ENCODE data around the gene EHD3.

Gene EHD3

GRCh38 chr2:31254237-31255203 is 20.6 kb downstream of the EHD3 start:
- Histone ChIP-seq H3K23ac (ENCODE audit: low read length in 2 of 2) (no peak overlapping the region), H2AK5ac (ENCODE audit: low read length, severe bottlenecking) (peak overlapping the region; percentile 38), H3K36me3 (ENCODE audit: control insufficient read depth in 1 of 2, insufficient read depth in 2 of 2, low read depth in 1 of 2, low read length in 2 of 2) (peaks cover 32 to 59% of the 10 kb centered on the region in 2 experiments), H2BK15ac (ENCODE audit: low read depth, poor library complexity, severe bottlenecking) (no peak overlapping the region), H3K4ac (ENCODE audit: low read depth in 1 of 2, low read length in 2 of 2) (peak overlapping the region in 1 of 2 experiments; percentile 0), H3K14ac (ENCODE audit: low read length in 2 of 2) (no peak overlapping the region), H3K4me1 (ENCODE audit: control insufficient read depth, insufficient read depth, low read depth, low read length) (peaks cover 31% of the 10 kb centered on the region), H4K8ac (ENCODE audit: low read length) (no peak overlapping the region), H2BK120ac (ENCODE audit: low read depth, low read length) (no peak overlapping the region), H3K79me1 (replicated peaks; ENCODE audit: low read length, poor library complexity, severe bottlenecking) (peaks cover 31% of the 10 kb centered on the region), H3K9ac (ENCODE audit: low read length) (no peak overlapping the region), H3K4me2 (ENCODE audit: low read length, poor library complexity, severe bottlenecking) (no peak overlapping the region), H3K27me3 (ENCODE audit: control insufficient read depth in 1 of 2, insufficient read depth in 1 of 2, low read length in 2 of 2) (no peaks in the 10 kb centered on the region), H3K4me3 (ENCODE audit: insufficient read depth in 1 of 2, low read depth in 1 of 2, low read length in 2 of 2) (no peak overlapping the region), H3K18ac (ENCODE audit: low read depth in 1 of 2, low read length in 2 of 2) (no peak overlapping the region), H4K91ac (ENCODE audit: low read length) (no peak overlapping the region), H2BK5ac (ENCODE audit: low read depth, low read length, poor library complexity, severe bottlenecking) (no peak overlapping the region), H2BK12ac (ENCODE audit: low read length in 2 of 2) (no peak overlapping the region), H2AFZ (ENCODE audit: low read depth, low read length) (no peak overlapping the region), H3K9me3 (ENCODE audit: control insufficient read depth, low read length) (peaks cover 7% of the 10 kb centered on the region), H3K27ac (ENCODE audit: low read length, poor library complexity, severe bottlenecking) (no peak overlapping the region)
- DNase-seq = no peak
- WGBS = 96% methylated on average over 19 of the region's 19 CpGs

- Histone ChIP-seq H3K4me1 (ENCODE audit: control insufficient read depth, insufficient read depth, low read depth, low read length) (peaks cover 31% of the 10 kb centered on the region), H2BK12ac (ENCODE audit: low read length in 2 of 2) (no peak overlapping the region), H3K23ac (ENCODE audit: low read length in 2 of 2) (no peak overlapping the region), H3K4me2 (ENCODE audit: low read length, poor library complexity, severe bottlenecking) (no peak overlapping the region), H3K27me3 (ENCODE audit: control insufficient read depth in 1 of 2, insufficient read depth in 1 of 2, low read length in 2 of 2) (no peaks in the 10 kb centered on the region), H3K4ac (ENCODE audit: low read depth in 1 of 2, low read length in 2 of 2) (no peak overlapping the region), H2AFZ (ENCODE audit: low read depth, low read length) (no peak overlapping the region), H3K9ac (ENCODE audit: low read length) (no peak overlapping the region), H3K14ac (ENCODE audit: low read length in 2 of 2) (peak overlapping the region in 1 of 2 experiments; percentile 41), H2AK5ac (ENCODE audit: low read length, severe bottlenecking) (no peak overlapping the region), H3K79me1 (replicated peaks; ENCODE audit: low read length, poor library complexity, severe bottlenecking) (peaks cover 25% of the 10 kb centered on the region), H4K8ac (ENCODE audit: low read length) (no peak overlapping the region), H3K18ac (ENCODE audit: low read depth in 1 of 2, low read length in 2 of 2) (no peak overlapping the region), H4K91ac (ENCODE audit: low read length) (no peak overlapping the region), H3K36me3 (ENCODE audit: control insufficient read depth in 1 of 2, insufficient read depth in 2 of 2, low read depth in 1 of 2, low read length in 2 of 2) (peaks cover 33 to 56% of the 10 kb centered on the region in 2 experiments), H3K9me3 (ENCODE audit: control insufficient read depth, low read length) (peaks cover 7% of the 10 kb centered on the region), H2BK15ac (ENCODE audit: low read depth, poor library complexity, severe bottlenecking) (no peak overlapping the region), H3K4me3 (ENCODE audit: insufficient read depth in 1 of 2, low read depth in 1 of 2, low read length in 2 of 2) (no peak overlapping the region), H3K27ac (ENCODE audit: low read length, poor library complexity, severe bottlenecking) (peak overlapping the region; percentile 6), H2BK120ac (ENCODE audit: low read depth, low read length) (no peak overlapping the region), H2BK5ac (ENCODE audit: low read depth, low read length, poor library complexity, severe bottlenecking) (no peak overlapping the region)
- DNase-seq = no peak
- 84% methylated on average over 11 of the region's 11 CpGs for WGBS
Measured at GRCh38 chr2:31255911-31256571, 22.1 kb downstream of the EHD3 start.

GRCh38 chr2:31256611-31257382 is 22.8 kb downstream of the EHD3 start:
- no peak overlapping the region for H2BK120ac ChIP-seq (ENCODE audit: low read depth, low read length)
- no peak overlapping the region for H2BK5ac ChIP-seq (ENCODE audit: low read depth, low read length, poor library complexity, severe bottlenecking)
- H3K23ac ChIP-seq (ENCODE audit: low read length in 2 of 2) = no peak overlapping the region
- no peak for DNase-seq
- peaks cover 7% of the 10 kb centered on the region for H3K9me3 ChIP-seq (ENCODE audit: control insufficient read depth, low read length)
- H2BK12ac ChIP-seq (ENCODE audit: low read length in 2 of 2) = no peak overlapping the region
- no peak overlapping the region for H2BK15ac ChIP-seq (ENCODE audit: low read depth, poor library complexity, severe bottlenecking)
- no peak overlapping the region for H3K9ac ChIP-seq (ENCODE audit: low read length)
- peak overlapping the region; percentile 4 for H3K27ac ChIP-seq (ENCODE audit: low read length, poor library complexity, severe bottlenecking)
- H3K4me2 ChIP-seq (ENCODE audit: low read length, poor library complexity, severe bottlenecking) = no peak overlapping the region
- H3K79me1 ChIP-seq (replicated peaks; ENCODE audit: low read length, poor library complexity, severe bottlenecking) = peaks cover 18% of the 10 kb centered on the region
- H3K4ac ChIP-seq (ENCODE audit: low read depth in 1 of 2, low read length in 2 of 2) = no peak overlapping the region
- 92% methylated on average over 4 of the region's 4 CpGs for WGBS
- no peak overlapping the region for H3K4me3 ChIP-seq (ENCODE audit: insufficient read depth in 1 of 2, low read depth in 1 of 2, low read length in 2 of 2)
- no peaks in the 10 kb centered on the region for H3K27me3 ChIP-seq (ENCODE audit: control insufficient read depth in 1 of 2, insufficient read depth in 1 of 2, low read length in 2 of 2)
- H3K18ac ChIP-seq (ENCODE audit: low read depth in 1 of 2, low read length in 2 of 2) = no peak overlapping the region
- peaks cover 31% of the 10 kb centered on the region for H3K4me1 ChIP-seq (ENCODE audit: control insufficient read depth, insufficient read depth, low read depth, low read length)
- peaks cover 39 to 56% of the 10 kb centered on the region in 2 experiments for H3K36me3 ChIP-seq (ENCODE audit: control insufficient read depth in 1 of 2, insufficient read depth in 2 of 2, low read depth in 1 of 2, low read length in 2 of 2)
- H4K8ac ChIP-seq (ENCODE audit: low read length) = no peak overlapping the region
- H3K14ac ChIP-seq (ENCODE audit: low read length in 2 of 2) = peak overlapping the region in 1 of 2 experiments; percentile 41
- no peak overlapping the region for H2AFZ ChIP-seq (ENCODE audit: low read depth, low read length)
- H4K91ac ChIP-seq (ENCODE audit: low read length) = no peak overlapping the region
- H2AK5ac ChIP-seq (ENCODE audit: low read length, severe bottlenecking) = no peak overlapping the region
